ENCODE results near the gene IL6R. TPM values are rescaled to one million over a fixed set of nuclear protein-coding genes. Genes with fewer than 3 reads are reported as not detected.

Gene IL6R
- polyA plus RNA-seq, 2 donors, result 2.7 to 3.4 TPM

DNA sequence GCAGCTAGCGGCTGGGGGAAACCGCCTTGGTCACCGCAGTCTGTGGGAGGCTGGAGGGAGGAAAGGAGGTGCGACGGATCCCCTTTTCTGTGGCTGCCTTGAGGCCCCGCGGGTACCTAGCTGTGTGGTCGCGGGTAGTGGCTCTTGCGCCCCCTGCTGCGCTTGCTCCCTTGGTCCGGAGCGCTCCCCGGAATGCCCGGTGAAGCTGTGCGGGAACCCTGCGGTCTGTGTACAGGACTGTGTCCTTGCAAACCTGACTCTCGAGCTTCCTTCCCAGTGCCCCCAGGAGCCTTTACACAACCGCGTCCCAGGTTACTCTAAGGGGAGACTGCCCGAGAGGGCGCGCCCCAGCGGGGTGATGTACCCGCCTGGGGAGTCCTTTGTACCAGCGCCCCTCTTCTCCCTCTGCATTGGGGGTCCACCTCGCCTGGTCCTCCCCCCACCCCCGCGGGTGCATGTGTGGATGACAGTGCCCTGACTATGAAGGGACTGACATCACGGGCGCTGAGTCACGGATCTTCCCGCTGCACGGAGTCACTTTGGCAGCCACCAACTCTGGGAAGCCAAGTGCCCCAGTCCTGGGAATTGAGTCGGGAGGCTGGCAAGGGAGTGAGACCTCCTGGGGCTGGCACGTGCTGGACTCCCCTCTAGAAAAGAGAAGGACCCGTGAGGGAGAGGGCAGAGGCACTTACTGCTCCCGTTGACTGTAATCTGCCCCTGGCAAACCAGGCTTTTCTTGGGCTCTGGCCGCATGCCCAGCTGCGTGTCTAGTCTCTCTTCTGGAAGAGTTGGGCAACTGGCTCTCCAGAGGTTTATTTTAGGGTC is 816 bp downstream of the IL6R start:
- Histone ChIP-seq H3K36me3 (ENCODE audit: control insufficient read depth in 2 of 2, insufficient read depth in 2 of 2, low read length in 1 of 2) (no peaks in the 10 kb centered on the region), H3K4me3 (ENCODE audit: low read depth in 1 of 2, low read length in 2 of 2) (peak overlapping the region; percentile 65 to 81), H3K9me3 (ENCODE audit: control insufficient read depth in 2 of 2, insufficient read depth in 1 of 2, low read depth in 1 of 2, low read length in 1 of 2) (no peaks in the 10 kb centered on the region), H3K4me1 (ENCODE audit: control insufficient read depth in 2 of 2, insufficient read depth in 2 of 2, low read length in 1 of 2) (peaks cover 6 to 10% of the 10 kb centered on the region in 2 donors), H3K27ac (ENCODE audit: low read depth in 2 of 2, low read length in 1 of 2) (peak overlapping the region; percentile 91 to 96), H3K27me3 (ENCODE audit: control insufficient read depth in 1 of 2, insufficient read depth in 2 of 2, low read length in 2 of 2) (no peaks in the 10 kb centered on the region)
- 1 to 4% methylated on average over 37 to 40 of the region's 40 CpGs for WGBS, 2 donors

DNA sequence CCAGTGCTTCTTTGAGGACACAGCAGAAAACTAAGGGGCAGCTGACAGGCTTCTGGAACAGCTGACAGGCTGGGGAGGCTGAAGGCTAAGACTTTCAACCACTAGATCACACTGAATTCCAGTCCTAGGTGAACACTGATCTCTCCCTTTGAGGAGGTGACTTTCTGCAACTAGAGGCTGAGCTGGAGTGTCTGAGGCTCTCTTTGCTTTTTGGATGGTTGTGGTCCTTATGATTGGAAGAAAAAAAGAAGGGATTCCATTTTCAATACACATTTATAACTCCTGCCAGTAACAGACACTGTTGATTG is 1.4 kb downstream of the IL6R start:
- Histone ChIP-seq H3K27me3 (ENCODE audit: control insufficient read depth in 1 of 2, insufficient read depth in 2 of 2, low read length in 2 of 2) (no peaks in the 10 kb centered on the region), H3K4me3 (ENCODE audit: low read depth in 1 of 2, low read length in 2 of 2) (peak overlapping the region; percentile 65 to 81), H3K27ac (ENCODE audit: low read depth in 2 of 2, low read length in 1 of 2) (peak overlapping the region; percentile 92 to 96), H3K4me1 (ENCODE audit: control insufficient read depth in 2 of 2, insufficient read depth in 2 of 2, low read length in 1 of 2) (peaks cover 6 to 10% of the 10 kb centered on the region in 2 donors), H3K9me3 (ENCODE audit: control insufficient read depth in 2 of 2, insufficient read depth in 1 of 2, low read depth in 1 of 2, low read length in 1 of 2) (no peaks in the 10 kb centered on the region), H3K36me3 (ENCODE audit: control insufficient read depth in 2 of 2, insufficient read depth in 2 of 2, low read length in 1 of 2) (no peaks in the 10 kb centered on the region)

DNA sequence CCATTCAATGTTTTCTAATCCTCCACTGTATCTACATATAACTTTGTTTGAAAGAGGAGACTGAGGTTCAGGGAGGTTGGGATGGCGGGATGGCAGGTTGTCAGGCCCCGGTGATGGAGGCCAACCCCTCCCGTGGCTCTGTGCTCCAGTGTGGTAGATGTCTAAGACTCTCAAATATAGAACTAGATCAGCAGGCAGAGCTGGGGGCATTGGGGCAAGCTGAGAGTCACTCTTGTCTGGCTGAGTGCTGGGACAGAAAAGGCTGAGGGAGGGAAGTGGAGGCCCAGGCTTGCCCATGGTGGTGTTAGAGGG is 1.7 kb downstream of the IL6R start:
- peak overlapping the region; percentile 92 to 96 for H3K27ac ChIP-seq (ENCODE audit: low read depth in 2 of 2, low read length in 1 of 2)
- 34 to 53% methylated on average over 3 of the region's 3 CpGs for WGBS, 2 donors
- peaks cover 6 to 10% of the 10 kb centered on the region in 2 donors for H3K4me1 ChIP-seq (ENCODE audit: control insufficient read depth in 2 of 2, insufficient read depth in 2 of 2, low read length in 1 of 2)
- peak overlapping the region in 1 of 2 donors; percentile 65 for H3K4me3 ChIP-seq (ENCODE audit: low read depth in 1 of 2, low read length in 2 of 2)
- no peaks in the 10 kb centered on the region for H3K9me3 ChIP-seq (ENCODE audit: control insufficient read depth in 2 of 2, insufficient read depth in 1 of 2, low read depth in 1 of 2, low read length in 1 of 2)
- no peaks in the 10 kb centered on the region for H3K27me3 ChIP-seq (ENCODE audit: control insufficient read depth in 1 of 2, insufficient read depth in 2 of 2, low read length in 2 of 2)
- H3K36me3 ChIP-seq (ENCODE audit: control insufficient read depth in 2 of 2, insufficient read depth in 2 of 2, low read length in 1 of 2), result no peaks in the 10 kb centered on the region

DNA sequence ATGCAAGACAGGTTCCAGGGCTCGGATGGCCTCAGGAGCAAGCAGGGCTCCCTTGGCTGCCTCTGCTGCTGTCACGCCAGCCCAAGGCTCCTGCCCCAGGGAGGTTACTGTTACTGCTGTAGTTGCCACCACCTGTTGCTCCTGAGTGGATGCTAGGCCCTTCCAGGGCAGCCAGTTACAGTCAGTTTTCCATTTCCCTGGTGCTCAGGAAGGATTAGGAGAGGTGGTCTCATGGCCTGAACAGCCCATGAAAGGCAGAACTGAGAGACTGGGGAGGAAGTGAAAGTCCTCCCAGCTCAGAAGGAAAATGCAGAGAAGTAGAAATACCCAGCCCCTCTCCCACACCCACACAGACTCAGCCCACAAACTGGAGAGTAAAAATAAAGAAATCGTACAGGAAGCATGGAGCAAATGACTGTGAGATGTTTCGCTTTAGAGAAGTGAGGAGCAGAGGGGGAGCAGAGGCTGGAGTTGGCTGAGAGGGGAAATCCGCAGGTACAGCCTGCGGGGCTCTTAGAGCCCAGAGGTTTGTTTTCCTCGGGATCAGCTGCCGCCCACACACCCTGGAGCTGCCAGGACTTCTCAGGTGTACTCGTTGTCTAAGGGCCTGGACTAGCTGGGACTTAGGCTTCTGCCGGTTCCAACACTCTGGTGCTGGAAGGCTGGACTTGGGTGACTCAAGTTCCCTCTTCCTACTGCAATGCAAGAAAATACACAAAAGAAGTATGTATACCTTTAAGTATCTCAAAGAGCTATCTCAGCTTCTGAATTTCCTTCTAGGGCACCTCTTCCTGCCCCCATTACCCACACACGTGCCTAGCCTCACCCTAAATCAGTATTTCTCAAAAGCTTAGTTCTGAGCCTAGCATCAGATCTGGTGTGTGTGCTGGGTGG is 2.3 kb downstream of the IL6R start:
- H3K9me3 ChIP-seq (ENCODE audit: control insufficient read depth in 2 of 2, insufficient read depth in 1 of 2, low read depth in 1 of 2, low read length in 1 of 2), result no peaks in the 10 kb centered on the region
- peaks cover 6 to 10% of the 10 kb centered on the region in 2 donors for H3K4me1 ChIP-seq (ENCODE audit: control insufficient read depth in 2 of 2, insufficient read depth in 2 of 2, low read length in 1 of 2)
- H3K27ac ChIP-seq (ENCODE audit: low read depth in 2 of 2, low read length in 1 of 2), result peak overlapping the region; percentile 92 to 96
- no peaks in the 10 kb centered on the region for H3K27me3 ChIP-seq (ENCODE audit: control insufficient read depth in 1 of 2, insufficient read depth in 2 of 2, low read length in 2 of 2)
- 33 to 47% methylated on average over 11 of the region's 11 CpGs for WGBS, 2 donors
- peak overlapping the region in 1 of 2 donors; percentile 65 for H3K4me3 ChIP-seq (ENCODE audit: low read depth in 1 of 2, low read length in 2 of 2)
- no peaks in the 10 kb centered on the region for H3K36me3 ChIP-seq (ENCODE audit: control insufficient read depth in 2 of 2, insufficient read depth in 2 of 2, low read length in 1 of 2)

DNA sequence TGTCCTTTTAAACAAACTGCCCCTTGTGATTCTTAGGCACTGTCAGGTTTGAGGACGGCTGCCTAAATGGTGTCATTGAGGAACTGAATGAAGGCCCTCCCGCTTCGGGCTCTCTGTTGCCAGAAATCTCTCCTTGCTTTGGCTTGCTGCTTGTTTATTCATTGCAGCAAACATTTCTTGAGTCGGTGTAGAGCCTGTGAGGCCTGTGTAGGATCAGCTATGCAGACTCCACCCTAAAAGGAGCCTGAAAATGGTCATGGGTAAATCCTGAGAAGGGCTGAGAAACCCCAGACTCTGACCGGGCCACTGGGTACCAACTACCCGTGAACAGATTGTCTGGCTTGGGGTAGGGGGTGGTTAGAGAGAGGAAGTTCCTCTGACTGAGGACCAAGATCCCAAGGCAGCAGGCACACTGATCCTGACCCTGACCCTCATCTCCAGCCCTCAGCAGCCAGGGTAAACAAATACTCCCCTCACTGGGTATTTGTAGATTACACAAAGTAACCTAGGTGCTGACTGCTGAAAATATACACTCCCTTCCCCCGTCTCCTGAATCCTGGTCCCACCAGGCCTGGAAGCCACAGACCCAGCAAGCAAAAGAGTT is 3.1 kb downstream of the IL6R start:
- no peaks in the 10 kb centered on the region for H3K9me3 ChIP-seq (ENCODE audit: control insufficient read depth in 2 of 2, insufficient read depth in 1 of 2, low read depth in 1 of 2, low read length in 1 of 2)
- peak overlapping the region; percentile 92 to 96 for H3K27ac ChIP-seq (ENCODE audit: low read depth in 2 of 2, low read length in 1 of 2)
- no peaks in the 10 kb centered on the region for H3K27me3 ChIP-seq (ENCODE audit: control insufficient read depth in 1 of 2, insufficient read depth in 2 of 2, low read length in 2 of 2)
- H3K4me3 ChIP-seq (ENCODE audit: low read depth in 1 of 2, low read length in 2 of 2), result peak overlapping the region in 1 of 2 donors; percentile 65
- no peaks in the 10 kb centered on the region for H3K36me3 ChIP-seq (ENCODE audit: control insufficient read depth in 2 of 2, insufficient read depth in 2 of 2, low read length in 1 of 2)
- peaks cover 6 to 10% of the 10 kb centered on the region in 2 donors for H3K4me1 ChIP-seq (ENCODE audit: control insufficient read depth in 2 of 2, insufficient read depth in 2 of 2, low read length in 1 of 2)
- WGBS, 2 donors, result 38 to 39% methylated on average over 7 of the region's 7 CpGs

DNA sequence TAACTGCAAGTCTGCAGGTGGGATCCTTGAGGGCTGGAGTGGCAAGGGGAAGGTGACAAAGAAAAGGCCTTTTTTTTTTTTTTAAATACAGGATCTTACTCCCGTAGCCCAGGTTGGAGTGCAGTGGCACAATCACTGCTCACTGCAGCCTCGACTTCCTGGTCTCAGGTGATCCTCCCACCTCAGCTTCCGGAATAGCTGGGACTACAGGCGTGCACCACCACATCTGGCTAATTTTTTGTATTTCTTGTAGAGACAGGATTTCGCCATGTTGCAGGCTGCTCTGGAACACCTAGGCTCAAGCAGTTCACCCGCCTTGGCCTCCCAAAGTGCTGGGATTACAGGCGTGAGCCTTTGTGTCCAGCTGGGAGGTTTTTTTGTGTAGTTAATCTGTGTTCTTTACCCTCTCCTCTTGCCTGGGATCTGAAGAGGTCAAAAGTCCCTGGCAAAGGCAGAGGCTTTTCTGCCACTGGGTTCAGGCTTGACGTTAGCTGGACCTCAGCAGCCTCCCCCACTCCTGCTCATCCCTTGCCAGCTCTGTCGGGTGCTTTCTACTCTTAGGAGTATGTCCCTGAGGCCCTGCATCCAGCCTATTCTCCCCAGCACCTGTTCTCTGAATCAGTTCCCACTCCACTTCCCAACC is 5.2 kb downstream of the IL6R start:
- H3K4me3 ChIP-seq (ENCODE audit: low read depth in 1 of 2, low read length in 2 of 2), result no peak overlapping the region
- H3K9me3 ChIP-seq (ENCODE audit: control insufficient read depth in 2 of 2, insufficient read depth in 1 of 2, low read depth in 1 of 2, low read length in 1 of 2), result no peaks in the 10 kb centered on the region
- H3K27me3 ChIP-seq (ENCODE audit: control insufficient read depth in 1 of 2, insufficient read depth in 2 of 2, low read length in 2 of 2), result no peaks in the 10 kb centered on the region
- H3K27ac ChIP-seq (ENCODE audit: low read depth in 2 of 2, low read length in 1 of 2), result no peak overlapping the region
- WGBS, 2 donors, result 77 to 78% methylated on average over 9 of the region's 9 CpGs
- no peaks in the 10 kb centered on the region for H3K36me3 ChIP-seq (ENCODE audit: control insufficient read depth in 2 of 2, insufficient read depth in 2 of 2, low read length in 1 of 2)
- peaks cover 8 to 11% of the 10 kb centered on the region in 2 donors for H3K4me1 ChIP-seq (ENCODE audit: control insufficient read depth in 2 of 2, insufficient read depth in 2 of 2, low read length in 1 of 2)

DNA sequence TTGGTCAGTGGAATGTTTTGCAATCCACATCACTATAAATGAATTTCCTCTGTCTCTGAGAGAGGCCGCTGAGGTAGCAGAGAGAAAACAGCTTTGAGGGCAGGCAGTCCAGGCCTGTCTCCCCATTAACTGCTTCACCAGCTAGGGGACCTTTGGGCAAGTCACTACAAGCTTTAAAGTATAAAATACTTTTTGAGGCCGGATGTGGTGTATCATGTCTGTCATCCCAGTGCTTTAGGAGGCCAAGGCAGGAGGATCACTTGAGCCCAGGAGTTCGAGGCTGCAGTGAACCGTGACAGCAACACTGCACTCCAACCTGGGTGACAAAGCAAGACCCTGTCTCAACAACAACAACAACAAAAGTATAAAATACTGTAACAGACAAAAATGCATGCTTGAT is 6.4 kb downstream of the IL6R start:
- Histone ChIP-seq H3K4me3 (ENCODE audit: low read depth in 1 of 2, low read length in 2 of 2) (no peak overlapping the region), H3K27me3 (ENCODE audit: control insufficient read depth in 1 of 2, insufficient read depth in 2 of 2, low read length in 2 of 2) (no peaks in the 10 kb centered on the region), H3K4me1 (ENCODE audit: control insufficient read depth in 2 of 2, insufficient read depth in 2 of 2, low read length in 1 of 2) (peaks cover 8 to 11% of the 10 kb centered on the region in 2 donors), H3K27ac (ENCODE audit: low read depth in 2 of 2, low read length in 1 of 2) (peak overlapping the region in 1 of 2 donors; percentile 1), H3K36me3 (ENCODE audit: control insufficient read depth in 2 of 2, insufficient read depth in 2 of 2, low read length in 1 of 2) (no peaks in the 10 kb centered on the region), H3K9me3 (ENCODE audit: control insufficient read depth in 2 of 2, insufficient read depth in 1 of 2, low read depth in 1 of 2, low read length in 1 of 2) (no peaks in the 10 kb centered on the region)
- 80 to 83% methylated on average over 4 of the region's 4 CpGs for WGBS, 2 donors

DNA sequence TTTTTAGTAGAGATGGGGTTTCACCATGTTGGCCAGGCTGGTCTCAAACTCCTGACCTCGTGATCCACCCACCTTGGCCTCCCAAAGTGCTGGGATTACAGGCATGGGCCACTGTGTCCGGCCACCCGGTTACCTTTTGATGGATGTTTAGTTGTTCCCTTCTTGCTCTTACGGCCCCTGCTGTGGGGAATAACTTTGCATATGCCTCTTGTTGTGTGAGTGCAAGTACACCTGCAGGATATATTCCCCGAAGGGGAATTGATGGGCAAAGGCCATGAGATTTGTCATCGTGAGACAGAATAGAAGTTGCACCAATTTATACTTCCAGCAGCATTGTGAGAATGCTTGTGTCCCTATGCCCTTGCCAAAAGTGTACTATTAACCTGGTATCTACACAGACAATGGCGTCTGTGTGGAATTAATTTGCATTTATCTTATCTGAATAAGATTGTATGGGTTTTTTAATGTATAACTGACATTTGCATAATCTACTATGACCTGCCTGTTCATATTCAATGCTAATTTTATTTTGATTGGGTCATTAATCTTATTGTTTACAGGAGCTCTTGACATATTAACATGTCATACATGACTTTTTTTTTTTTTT is 8.1 kb downstream of the IL6R start:
- no peak overlapping the region for H3K4me3 ChIP-seq (ENCODE audit: low read depth in 1 of 2, low read length in 2 of 2)
- no peaks in the 10 kb centered on the region for H3K9me3 ChIP-seq (ENCODE audit: control insufficient read depth in 2 of 2, insufficient read depth in 1 of 2, low read depth in 1 of 2, low read length in 1 of 2)
- H3K4me1 ChIP-seq (ENCODE audit: control insufficient read depth in 2 of 2, insufficient read depth in 2 of 2, low read length in 1 of 2), result peaks cover 2 to 8% of the 10 kb centered on the region in 2 donors
- no peaks in the 10 kb centered on the region for H3K36me3 ChIP-seq (ENCODE audit: control insufficient read depth in 2 of 2, insufficient read depth in 2 of 2, low read length in 1 of 2)
- H3K27me3 ChIP-seq (ENCODE audit: control insufficient read depth in 1 of 2, insufficient read depth in 2 of 2, low read length in 2 of 2), result no peaks in the 10 kb centered on the region
- H3K27ac ChIP-seq (ENCODE audit: low read depth in 2 of 2, low read length in 1 of 2), result no peak overlapping the region
- WGBS, 2 donors, result 73% methylated on average over 7 of the region's 7 CpGs

DNA sequence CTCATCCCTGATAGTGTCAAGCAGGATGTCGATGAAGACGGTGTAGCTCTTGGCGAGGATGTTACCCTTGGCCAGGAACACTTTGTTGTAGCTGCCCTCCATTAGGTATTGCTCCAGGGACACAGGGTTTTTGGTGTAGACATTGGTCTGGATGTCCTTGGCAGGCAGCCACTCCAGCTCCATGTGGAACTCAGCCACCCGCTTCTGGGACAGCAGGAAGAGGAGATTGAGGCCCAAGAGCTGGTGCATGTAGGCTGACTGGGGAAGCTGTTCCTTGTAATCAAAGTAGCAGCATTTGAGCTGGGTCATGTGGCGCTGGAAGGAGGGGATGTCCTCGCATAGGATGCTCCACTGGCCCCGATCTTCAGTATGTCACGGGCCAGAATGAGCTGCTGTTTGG is 9.5 kb downstream of the IL6R start:
- Histone ChIP-seq H3K4me3 (ENCODE audit: low read depth in 1 of 2, low read length in 2 of 2) (no peak overlapping the region), H3K4me1 (ENCODE audit: control insufficient read depth in 2 of 2, insufficient read depth in 2 of 2, low read length in 1 of 2) (peaks cover 6 to 15% of the 10 kb centered on the region in 2 donors), H3K36me3 (ENCODE audit: control insufficient read depth in 2 of 2, insufficient read depth in 2 of 2, low read length in 1 of 2) (no peaks in the 10 kb centered on the region), H3K27ac (ENCODE audit: low read depth in 2 of 2, low read length in 1 of 2) (peak overlapping the region; percentile 7 to 40), H3K27me3 (ENCODE audit: control insufficient read depth in 1 of 2, insufficient read depth in 2 of 2, low read length in 2 of 2) (no peaks in the 10 kb centered on the region), H3K9me3 (ENCODE audit: control insufficient read depth in 2 of 2, insufficient read depth in 1 of 2, low read depth in 1 of 2, low read length in 1 of 2) (no peaks in the 10 kb centered on the region)
- WGBS, 2 donors, result 91 to 93% methylated on average over 8 of the region's 8 CpGs
